T-helper 2 cell treated with Interferon-gamma antibody and Interleukin-4, amounts not matched to agents 100 ng/mL and 5 ng/mL, for 36 hours (primary cell): ENCODE data around the gene FOXN3. TPM values are rescaled to one million over a fixed set of nuclear protein-coding genes. Genes with fewer than 3 reads are reported as not detected.
"Not testable (repeated sequence)": the region's sequence is repeated elsewhere in the genome, so short reads cannot be mapped to it uniquely, and the experiment has no call there.

Source experiments
- intact Hi-C: fragments of 100-400 bp; cut with micrococcal nuclease; formaldehyde crosslinking; loops from one replicate; pipeline ENCODE4 v1.15.1; 2023
- total RNA-seq: library from RNA; stranded (reverse); gene quantifications from 2 replicates; pipeline ENCODE4 v1.2.3, GENCODE V29; 2022

Gene FOXN3
- total RNA-seq, 1 donor from 2014 or later, result 109 TPM

GRCh38 chr14:89206389-89207031 is 210.5 kb downstream of the FOXN3 start:
- intact Hi-C loops, result no loop called here

- intact Hi-C loops, result no loop called here
These were observed 211.8 kb downstream of the FOXN3 start for GRCh38 chr14:89205137-89205740.

- intact Hi-C loops, result no loop called here
These were observed 214.4 kb downstream of the FOXN3 start for GRCh38 chr14:89202413-89203190.

- intact Hi-C loops, result no loop called here
These were observed 215.4 kb downstream of the FOXN3 start for GRCh38 chr14:89201645-89202044.

- intact Hi-C loops, result not testable (repeated sequence)
These were observed 217.7 kb downstream of the FOXN3 start for GRCh38 chr14:89199357-89199756.

- intact Hi-C loops, result no loop called here
These were observed 218.3 kb downstream of the FOXN3 start for GRCh38 chr14:89198544-89199329.

- intact Hi-C loops, result no loop called here
These were observed 219.4 kb downstream of the FOXN3 start for GRCh38 chr14:89197623-89198022.

GRCh38 chr14:89196545-89196944 is 220.5 kb downstream of the FOXN3 start:
- intact Hi-C loops, result no loop called here

- intact Hi-C loops, result no loop called here
These were observed 222.7 kb downstream of the FOXN3 start for GRCh38 chr14:89194376-89194775.

GRCh38 chr14:89190765-89191513 is 226.1 kb downstream of the FOXN3 start:
- intact Hi-C loops, result no loop called here

- intact Hi-C loops, result no loop called here
These were observed 228.5 kb downstream of the FOXN3 start for GRCh38 chr14:89188492-89188891.

GRCh38 chr14:89187501-89187900 is 229.5 kb downstream of the FOXN3 start:
- intact Hi-C loops, result no loop called here

GRCh38 chr14:89186856-89187376 is 230.1 kb downstream of the FOXN3 start:
- intact Hi-C loops, result no loop called here

GRCh38 chr14:89185919-89186855 is 230.8 kb downstream of the FOXN3 start:
- intact Hi-C loops, result no loop called here

GRCh38 chr14:89184952-89185351 is 232.1 kb downstream of the FOXN3 start:
- intact Hi-C loops, result no loop called here

GRCh38 chr14:89182326-89182725 is 234.7 kb downstream of the FOXN3 start:
- intact Hi-C loops, result no loop called here

GRCh38 chr14:89180546-89180945 is 236.5 kb downstream of the FOXN3 start:
- intact Hi-C loops, result no loop called here

GRCh38 chr14:89179891-89180404 is 237.1 kb downstream of the FOXN3 start:
- intact Hi-C loops, result no loop called here

- intact Hi-C loops, result no loop called here
These were observed 238.1 kb downstream of the FOXN3 start for GRCh38 chr14:89178800-89179535.
